Neuron (in vitro differentiated cells): Measurements from ENCODE around the gene HDAC4.

Experiments
- H2AFZ ChIP-seq: one replicate; pipeline ENCODE4 v1.6.1; 2013; ENCODE audit warnings: low read depth, mild to moderate bottlenecking, inconsistent platforms, low read length, moderate library complexity
- H3K27me3 ChIP-seq: one replicate; pipeline ENCODE4 v1.6.1; 2013; ENCODE audit warnings: low read length; ENCODE audit not compliant: insufficient read depth
- H3K36me3 ChIP-seq: one replicate; pipeline ENCODE4 v1.6.1; 2013; ENCODE audit warnings: low read length; ENCODE audit not compliant: insufficient read depth
- H3K4me1 ChIP-seq: one replicate; pipeline ENCODE4 v1.6.1; 2013; ENCODE audit warnings: low read length; ENCODE audit not compliant: insufficient read depth
- H3K4me3 ChIP-seq: 2 replicates; pipeline ENCODE4 v1.5.1; 2013; ENCODE audit warnings: mild to moderate bottlenecking, low read length, moderate library complexity
- H3K9me3 ChIP-seq: one replicate; pipeline ENCODE4 v1.6.1; 2013; ENCODE audit warnings: low read length

The HDAC4 gene

DNA sequence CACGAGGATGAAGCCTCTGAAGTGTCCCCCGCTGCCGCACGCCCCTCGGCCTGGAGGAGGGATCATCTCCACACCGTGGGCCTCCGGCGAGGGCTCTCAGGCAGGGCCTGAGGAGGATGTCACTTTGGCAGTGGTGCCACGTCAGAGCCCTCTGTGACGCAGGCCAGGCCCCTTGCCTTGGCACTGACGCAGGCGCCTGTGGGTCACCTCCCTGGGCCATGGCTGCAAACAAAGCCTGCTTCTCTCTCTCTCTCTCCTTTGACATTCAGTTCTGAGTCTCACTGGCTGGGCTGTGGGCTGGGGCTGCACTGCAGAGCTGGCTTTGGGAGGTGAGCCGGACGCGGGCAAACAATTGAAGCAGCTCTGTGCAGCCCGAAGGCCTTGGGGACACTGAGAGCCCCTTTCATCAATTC, 279.2 kb downstream of the HDAC4 start:
- Histone ChIP-seq H3K4me3 (no peak overlapping the region), H3K9me3 (peaks cover 2% of the 10 kb centered on the region), H3K27me3 (no peaks in the 10 kb centered on the region), H3K36me3 (peaks cover 33% of the 10 kb centered on the region), H2AFZ (no peak overlapping the region), H3K4me1 (peaks cover 5% of the 10 kb centered on the region)

DNA sequence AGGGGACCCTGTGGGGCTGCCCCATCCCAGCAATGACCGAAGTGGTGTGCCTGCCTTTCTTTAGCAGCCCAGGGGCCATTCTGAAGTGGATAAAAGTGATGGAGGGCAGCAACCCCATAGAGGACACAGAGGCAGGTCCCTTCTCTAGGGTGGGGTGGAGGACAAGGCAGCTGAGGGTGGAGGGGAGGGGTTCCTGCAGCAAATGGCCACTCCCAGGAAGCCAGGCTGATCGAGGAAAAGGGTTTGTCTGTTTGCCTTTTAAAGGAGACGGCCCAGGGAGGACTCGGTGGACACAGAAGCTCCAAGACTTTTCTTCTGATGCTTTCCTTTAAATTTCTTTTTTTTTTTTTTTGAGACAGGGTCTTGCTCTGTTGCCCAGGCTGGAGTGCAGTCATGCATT, 280.2 kb downstream of the HDAC4 start:
- Histone ChIP-seq H3K9me3 (peaks cover 2% of the 10 kb centered on the region), H3K36me3 (peaks cover 23% of the 10 kb centered on the region), H3K4me3 (no peak overlapping the region), H3K27me3 (no peaks in the 10 kb centered on the region), H3K4me1 (peaks cover 5% of the 10 kb centered on the region), H2AFZ (no peak overlapping the region)

DNA sequence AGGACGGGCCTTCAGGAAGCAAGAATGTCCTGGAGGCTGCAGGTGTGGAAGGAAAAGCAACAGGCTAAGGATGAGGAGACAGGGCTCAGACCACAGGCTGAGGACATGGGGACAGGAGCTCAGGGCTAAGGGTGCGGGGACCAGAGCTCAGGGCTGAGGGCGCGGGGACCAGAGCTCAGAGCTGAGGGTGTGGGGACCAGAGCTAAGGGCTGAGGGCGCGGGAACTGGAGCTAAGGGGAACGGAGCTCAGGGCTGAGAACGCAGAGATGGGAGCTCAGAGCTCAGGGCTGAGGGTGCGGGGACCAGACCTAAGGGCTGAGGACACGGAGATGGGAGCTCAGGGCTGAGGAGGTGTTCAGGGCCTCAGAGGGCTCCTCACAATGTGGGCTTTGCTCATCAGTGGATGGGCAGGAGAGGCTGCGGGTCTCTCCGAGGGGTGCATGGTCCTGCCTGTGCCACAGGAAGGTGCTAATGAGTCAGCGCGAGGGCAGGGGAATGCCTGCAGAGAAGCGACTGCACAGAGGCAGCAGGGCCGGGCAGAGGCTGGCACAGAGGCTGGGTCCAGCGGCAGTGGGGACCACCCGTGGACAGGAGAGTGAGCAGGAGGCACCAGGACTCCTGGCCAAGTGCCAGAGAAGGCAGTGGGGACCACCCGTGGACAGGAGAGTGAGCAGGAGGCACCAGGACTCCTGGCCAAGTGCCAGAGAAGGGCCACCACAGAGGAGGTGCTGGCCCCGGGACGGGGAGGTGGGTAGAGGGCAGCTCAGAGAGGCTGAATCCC, 281.3 kb downstream of the HDAC4 start:
- Histone ChIP-seq H3K9me3 (peaks cover under 1% of the 10 kb centered on the region), H3K36me3 (peaks cover 12% of the 10 kb centered on the region), H3K4me3 (no peak overlapping the region), H3K27me3 (no peaks in the 10 kb centered on the region), H3K4me1 (peaks cover 5% of the 10 kb centered on the region), H2AFZ (no peak overlapping the region)

DNA sequence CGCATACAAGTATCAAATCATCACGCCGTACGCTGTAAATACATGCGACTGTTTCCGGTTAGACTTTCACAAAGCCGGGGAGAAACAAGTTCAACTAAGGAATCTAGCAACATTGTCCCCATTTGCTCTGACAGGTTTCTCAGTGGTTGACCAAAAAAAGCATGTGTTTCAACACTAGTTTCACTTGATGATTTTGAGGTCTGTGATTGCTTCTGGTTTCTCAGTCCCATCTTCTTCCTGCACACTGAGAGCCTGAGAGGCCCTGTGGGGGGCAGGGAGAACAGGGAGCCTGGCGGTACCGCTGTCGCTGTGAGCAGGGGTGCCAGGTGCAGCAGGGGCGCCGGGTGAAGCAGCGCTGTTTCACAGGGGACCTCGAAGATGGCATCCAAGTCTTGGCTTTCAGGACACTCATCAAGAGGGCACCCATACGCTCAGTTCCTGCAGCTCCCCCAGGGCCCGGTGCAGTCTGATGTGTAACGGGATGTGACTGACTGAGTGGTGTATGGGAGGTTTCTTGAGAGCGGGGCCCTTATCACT, 282.1 kb downstream of the HDAC4 start:
- no peaks in the 10 kb centered on the region for H3K9me3 ChIP-seq
- peaks cover 6% of the 10 kb centered on the region for H3K36me3 ChIP-seq
- H3K27me3 ChIP-seq, result no peaks in the 10 kb centered on the region
- H2AFZ ChIP-seq, result no peak overlapping the region
- H3K4me3 ChIP-seq, result no peak overlapping the region
- peaks cover 5% of the 10 kb centered on the region for H3K4me1 ChIP-seq

DNA sequence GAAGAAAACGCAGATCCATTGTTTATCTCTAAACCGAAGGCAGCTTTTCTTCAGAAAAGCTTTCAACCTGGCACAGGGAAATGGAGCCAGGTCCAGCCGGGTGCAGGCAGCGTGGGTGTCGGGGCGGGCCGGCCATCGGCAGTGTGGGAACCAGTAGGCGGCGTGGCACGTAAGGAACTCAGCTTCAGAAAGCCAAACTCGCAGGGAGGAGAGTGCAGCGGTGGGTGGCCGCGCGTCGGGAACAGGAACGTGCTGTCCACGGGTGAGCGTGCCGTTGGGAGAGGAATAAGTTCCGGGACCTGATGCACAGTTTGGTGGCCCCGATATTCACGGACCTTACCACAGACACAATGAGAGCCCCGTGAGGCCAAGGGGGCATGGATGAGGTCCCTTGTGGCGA, 282.6 kb downstream of the HDAC4 start:
- H3K9me3 ChIP-seq, result no peaks in the 10 kb centered on the region
- no peak overlapping the region for H3K4me3 ChIP-seq
- peaks cover 6% of the 10 kb centered on the region for H3K36me3 ChIP-seq
- H3K4me1 ChIP-seq, result peaks cover 5% of the 10 kb centered on the region
- no peaks in the 10 kb centered on the region for H3K27me3 ChIP-seq
- H2AFZ ChIP-seq, result no peak overlapping the region

DNA sequence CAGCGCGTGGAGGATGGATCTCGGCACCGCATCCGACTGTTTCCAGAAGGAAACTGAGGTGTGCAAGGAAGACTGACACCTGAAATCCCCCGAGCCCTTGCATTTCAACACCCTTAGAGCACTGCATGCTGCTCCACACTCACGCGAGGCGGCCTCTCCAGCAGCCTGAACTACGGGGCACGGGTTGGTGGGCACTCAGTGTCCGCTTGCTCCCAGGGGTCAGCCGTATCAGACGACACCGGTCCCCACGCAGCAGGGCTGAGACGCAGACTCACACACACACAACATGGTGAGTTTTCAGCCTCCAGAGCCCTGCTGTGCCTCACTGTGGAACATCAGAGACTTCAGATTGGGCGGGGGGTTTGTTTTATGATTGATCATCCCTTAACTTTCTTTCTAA, 283.0 kb downstream of the HDAC4 start:
- Histone ChIP-seq H3K4me3 (no peak overlapping the region), H3K4me1 (peaks cover 5% of the 10 kb centered on the region), H2AFZ (no peak overlapping the region), H3K27me3 (no peaks in the 10 kb centered on the region), H3K9me3 (no peaks in the 10 kb centered on the region), H3K36me3 (peaks cover 9% of the 10 kb centered on the region)

DNA sequence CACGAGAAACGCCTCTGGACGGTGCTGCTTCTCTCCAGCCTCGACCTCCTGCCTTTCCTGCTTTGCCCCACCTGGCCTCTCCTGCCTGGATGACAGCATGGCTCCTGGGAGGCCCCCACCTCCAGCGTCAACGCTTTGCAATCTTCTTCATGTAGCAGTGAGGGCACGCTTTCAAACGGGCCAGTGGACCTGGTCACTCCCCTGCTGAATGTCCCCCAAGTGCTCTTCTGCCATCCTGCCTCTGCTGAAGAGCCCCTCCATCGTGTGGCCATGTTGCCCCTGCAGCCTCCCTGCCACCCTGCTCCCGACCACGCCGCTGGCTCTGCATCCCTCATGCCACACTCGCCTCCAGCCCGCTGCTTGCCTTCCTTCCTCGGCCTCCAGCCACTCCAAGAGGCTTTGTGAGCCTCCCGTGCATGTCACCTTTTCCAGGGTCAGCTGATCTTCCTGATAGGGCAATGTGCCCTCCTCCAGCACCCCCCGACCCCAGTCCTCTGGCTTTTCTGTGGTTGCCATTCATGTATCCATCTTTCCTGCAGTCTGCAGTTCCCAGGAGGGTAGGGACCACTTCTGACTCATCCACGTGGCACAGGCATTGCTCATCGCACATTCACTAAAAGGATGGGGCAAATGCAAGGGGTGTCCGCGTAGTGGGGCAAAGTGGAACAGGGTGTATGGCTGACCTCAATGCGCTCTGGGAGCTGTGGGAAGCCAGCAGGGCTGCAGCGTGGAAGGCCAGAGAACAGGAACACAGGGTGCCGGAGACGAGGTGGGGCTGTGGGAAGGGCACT, 284.2 kb downstream of the HDAC4 start:
- no peaks in the 10 kb centered on the region for H3K4me1 ChIP-seq
- H3K27me3 ChIP-seq, result no peaks in the 10 kb centered on the region
- no peak overlapping the region for H2AFZ ChIP-seq
- H3K36me3 ChIP-seq, result peaks cover 6% of the 10 kb centered on the region
- H3K9me3 ChIP-seq, result no peaks in the 10 kb centered on the region
- H3K4me3 ChIP-seq, result no peak overlapping the region

DNA sequence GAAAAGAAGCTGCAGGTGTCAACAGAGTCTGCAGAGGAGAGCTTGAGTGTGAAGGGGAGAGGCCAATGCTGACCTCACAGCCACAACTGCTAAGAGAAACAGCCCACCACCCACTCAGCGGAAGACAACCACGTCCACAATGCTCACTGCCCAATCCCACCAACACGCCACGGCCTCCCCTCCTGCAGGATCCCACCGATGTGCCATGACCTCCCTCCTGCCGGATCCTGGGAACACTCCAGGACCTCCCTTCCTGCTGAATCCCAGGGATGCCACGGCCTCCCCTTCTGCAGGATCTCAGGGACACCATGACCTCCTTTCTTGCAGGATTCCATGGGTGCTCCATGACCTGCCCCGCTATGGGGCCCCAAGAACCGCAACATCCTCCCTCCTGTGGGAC, 285.2 kb downstream of the HDAC4 start:
- Histone ChIP-seq H3K27me3 (no peaks in the 10 kb centered on the region), H3K4me1 (no peaks in the 10 kb centered on the region), H3K9me3 (no peaks in the 10 kb centered on the region), H3K4me3 (no peak overlapping the region), H3K36me3 (peaks cover 13% of the 10 kb centered on the region), H2AFZ (no peak overlapping the region)

DNA sequence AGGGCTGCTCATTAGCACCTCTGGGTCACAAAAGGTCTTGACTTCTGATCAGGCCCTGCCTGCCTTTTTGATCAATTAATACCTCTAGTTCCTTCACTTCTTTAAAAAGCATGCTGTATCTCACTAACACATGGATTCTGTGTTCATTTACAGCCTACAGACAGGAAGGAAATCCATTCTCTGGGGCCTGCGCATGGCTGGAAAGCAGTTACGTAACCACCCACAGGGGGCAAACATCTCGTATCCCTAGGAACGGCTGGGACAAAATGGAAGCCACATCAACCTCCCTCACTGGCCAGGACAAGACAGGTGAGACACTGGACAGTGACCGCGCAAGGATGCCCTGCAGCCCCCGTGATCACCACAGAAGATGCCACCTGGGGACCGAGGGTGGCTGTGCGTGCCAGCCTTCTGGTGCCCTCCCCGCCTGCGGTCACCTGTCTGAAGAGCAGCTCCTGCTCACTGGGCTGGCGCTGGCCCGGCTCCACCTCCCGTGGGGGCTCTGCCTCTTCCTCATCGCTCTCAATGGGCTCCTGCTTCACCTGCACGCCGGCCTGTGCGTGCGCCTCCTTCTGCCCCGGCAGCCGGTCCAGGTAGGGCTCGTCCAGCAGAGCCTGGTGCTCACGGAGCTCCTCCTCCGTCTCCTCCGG, 286.1 kb downstream of the HDAC4 start:
- H3K9me3 ChIP-seq, result no peaks in the 10 kb centered on the region
- no peak overlapping the region for H3K4me3 ChIP-seq
- no peaks in the 10 kb centered on the region for H3K4me1 ChIP-seq
- H3K36me3 ChIP-seq, result peaks cover 15% of the 10 kb centered on the region
- no peak overlapping the region for H2AFZ ChIP-seq
- H3K27me3 ChIP-seq, result no peaks in the 10 kb centered on the region

DNA sequence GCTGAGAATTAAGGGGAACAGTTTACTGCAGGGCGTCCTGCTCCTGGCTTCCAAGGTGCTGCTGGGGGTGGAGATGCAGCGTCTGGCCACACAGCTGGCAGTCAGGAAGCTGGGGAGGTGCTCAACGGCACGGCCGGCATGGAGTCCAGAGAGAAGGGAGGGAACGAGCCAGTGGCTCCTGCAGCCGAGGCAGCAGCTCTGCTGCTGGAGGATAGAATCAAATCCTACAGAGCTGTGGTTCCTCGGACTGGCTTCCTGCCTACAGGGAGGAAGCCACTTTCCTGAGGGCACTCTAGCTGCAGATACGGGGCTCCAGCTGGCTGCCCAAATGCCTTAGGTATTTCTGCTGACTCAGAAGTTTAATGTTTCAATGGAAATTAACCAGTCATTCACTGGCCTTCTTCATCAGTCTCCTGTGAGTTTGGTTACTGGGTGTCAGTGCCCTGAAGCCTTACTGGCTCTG, 286.7 kb downstream of the HDAC4 start:
- Histone ChIP-seq H3K36me3 (peaks cover 16% of the 10 kb centered on the region), H3K4me3 (no peak overlapping the region), H3K4me1 (no peaks in the 10 kb centered on the region), H2AFZ (no peak overlapping the region), H3K9me3 (no peaks in the 10 kb centered on the region), H3K27me3 (no peaks in the 10 kb centered on the region)

DNA sequence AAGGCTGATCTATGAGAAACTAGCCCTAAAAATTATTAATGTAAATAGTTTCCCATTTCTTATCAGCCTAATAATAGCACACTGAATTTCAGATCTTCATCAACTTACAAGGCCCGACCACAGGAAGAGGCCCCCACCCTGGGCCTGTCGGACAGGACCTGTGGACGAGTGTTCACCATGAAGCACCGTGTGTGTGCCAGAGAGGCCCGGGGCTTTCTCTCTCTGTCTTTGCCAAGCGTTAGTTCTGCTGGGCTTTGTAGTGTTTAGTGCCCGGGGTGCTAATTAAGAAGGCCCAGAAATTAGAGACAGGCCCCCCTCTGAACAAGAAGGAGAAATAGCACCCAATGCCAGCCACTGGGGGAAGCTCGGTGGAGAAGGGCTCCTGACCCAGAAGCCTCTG, 287.2 kb downstream of the HDAC4 start:
- Histone ChIP-seq H3K27me3 (no peaks in the 10 kb centered on the region), H3K9me3 (no peaks in the 10 kb centered on the region), H2AFZ (no peak overlapping the region), H3K4me3 (no peak overlapping the region), H3K4me1 (no peaks in the 10 kb centered on the region), H3K36me3 (peaks cover 15% of the 10 kb centered on the region)

DNA sequence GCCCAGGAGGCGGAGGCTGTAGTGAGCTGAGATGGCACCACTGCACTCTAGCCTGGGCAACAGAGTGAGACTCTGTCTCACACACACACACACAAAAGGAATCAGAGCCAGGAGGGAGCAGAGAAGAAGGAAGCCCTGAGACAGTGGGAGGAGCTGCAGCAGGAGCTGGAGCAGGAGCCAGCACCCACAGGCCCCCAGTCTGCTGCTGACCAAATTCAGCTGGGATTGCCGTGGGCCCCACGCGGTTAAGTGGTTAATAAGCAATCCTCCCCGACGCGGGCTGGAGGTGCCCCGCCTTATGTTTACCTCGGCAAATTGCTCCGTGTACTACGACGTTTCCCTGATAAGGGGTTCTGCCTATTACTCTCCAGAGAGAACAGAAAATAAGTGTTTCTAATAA, 287.6 kb downstream of the HDAC4 start:
- Histone ChIP-seq H3K4me1 (no peaks in the 10 kb centered on the region), H3K9me3 (no peaks in the 10 kb centered on the region), H3K36me3 (peaks cover 15% of the 10 kb centered on the region), H3K27me3 (no peaks in the 10 kb centered on the region), H2AFZ (no peak overlapping the region), H3K4me3 (no peak overlapping the region)
